Endothelial cell of umbilical vein (primary cell): ENCODE measurements around the gene NOX1. TPM values are rescaled to one million over a fixed set of nuclear protein-coding genes. Genes with fewer than 3 reads are reported as not detected.

Source experiments
- BruUV-seq: library from RNA; stranded (reverse); fragments of 400-500 nt; replicated peaks from 2 replicates; lab custom pipeline; 2021; lab: Mats Ljungman, UMichigan
- CTCF ChIA-PET: fragments of 300-600, 350-600 bp; sonication (Branson Sonifier 250); formaldehyde crosslinking; loops from one replicate; lab custom pipeline; 2021; ENCODE audit warnings: antibody characterized with exemption, inconsistent platforms; lab: Charles Lee
- POLR2A ChIA-PET: fragments of 300-600, 350-600 bp; sonication (Branson Sonifier 250); formaldehyde crosslinking; loops from one replicate; lab custom pipeline; 2021; ENCODE audit warnings: antibody characterized with exemption, inconsistent platforms; lab: Charles Lee
- DNase-seq: peaks from one replicate; pipeline ENCODE4 v3.0.0-alpha.2; 2011; ENCODE audit warnings: low read depth, low spot score
- FAIRE-seq: peaks from 2 replicates; lab custom pipeline; 2011; peaks lifted over from hg19 to GRCh38; lab: Jason Lieb, UNC
- H2AFZ ChIP-seq: 2 replicates; pipeline ENCODE4 v1.6.0; 2012; ENCODE audit warnings: low read depth, low read length, control low read depth, inconsistent platforms
- H3K27ac ChIP-seq: 2 replicates; pipeline ENCODE4 v1.5.1; 2011; ENCODE audit warnings: low read depth, mild to moderate bottlenecking, control low read depth, low read length, moderate library complexity; ENCODE audit not compliant: insufficient read depth
- H3K27me3 ChIP-seq, 2 experiments: 2 replicates each; pipeline versions ENCODE4 v1.6.0 to v1.6.1; 2011; ENCODE audit warnings: low read length in 2 of 2, mixed read lengths in 1 of 2; ENCODE audit not compliant: control insufficient read depth in 2 of 2, insufficient read depth in 2 of 2
- H3K36me3 ChIP-seq, 2 experiments: 2 replicates in 1 of 2; 3 replicates in 1 of 2; pipeline ENCODE4 v1.5.1; 2011; ENCODE audit warnings: low read length in 2 of 2, mild to moderate bottlenecking in 1 of 2, moderate library complexity in 1 of 2; ENCODE audit not compliant: control insufficient read depth in 2 of 2, insufficient read depth in 2 of 2; ENCODE audit errors: extremely low read depth in 1 of 2
- H3K4me1 ChIP-seq: 3 replicates; pipeline ENCODE4 v1.5.1; 2011; ENCODE audit warnings: mild to moderate bottlenecking, low read length; ENCODE audit not compliant: control insufficient read depth, insufficient read depth; ENCODE audit errors: extremely low read depth
- H3K4me2 ChIP-seq: 2 replicates; pipeline ENCODE4 v1.6.1; 2011; ENCODE audit warnings: low read length, control low read depth, mixed read lengths; ENCODE audit not compliant: insufficient read depth
- H3K4me3 ChIP-seq, 3 experiments: fragments of 200-600 bp in 1 of 3; sonication (generic), shearing (Covaris generic) in 1 of 3; replicated peaks in 1 of 3; 2 replicates each; pipeline ENCODE4 v1.5.1; 2011 to 2016; ENCODE audit warnings: control low read depth in 3 of 3, low read length in 3 of 3, mild to moderate bottlenecking in 2 of 3, inconsistent platforms in 1 of 3, low read depth in 1 of 3, moderate library complexity in 1 of 3; ENCODE audit not compliant: insufficient read depth in 1 of 3
- H3K79me2 ChIP-seq: 2 replicates; pipeline ENCODE4 v1.6.0; 2012; ENCODE audit warnings: low read length, inconsistent platforms; ENCODE audit not compliant: control insufficient read depth, insufficient read depth
- H3K9ac ChIP-seq: replicated peaks from 2 replicates; pipeline ENCODE3; 2011; ENCODE audit warnings: low read length, control low read depth; ENCODE audit not compliant: insufficient read depth; ENCODE audit errors: extremely low read depth
- H3K9me1 ChIP-seq: replicated peaks from 3 replicates; pipeline ENCODE4 v1.6.0; 2011; ENCODE audit warnings: mild to moderate bottlenecking, low read length; ENCODE audit not compliant: control insufficient read depth, insufficient read depth; ENCODE audit errors: extremely low read depth
- H3K9me3 ChIP-seq: replicated peaks from 2 replicates; pipeline ENCODE4 v1.5.1; 2012; ENCODE audit warnings: low read length, inconsistent platforms; ENCODE audit not compliant: control insufficient read depth, insufficient read depth
- H4K20me1 ChIP-seq: replicated peaks from 2 replicates; pipeline ENCODE3; 2011; ENCODE audit warnings: mild to moderate bottlenecking, low read length; ENCODE audit not compliant: control insufficient read depth, insufficient read depth; ENCODE audit errors: extremely low read depth
- EZH2 ChIP-seq: IDR thresholded peaks from 2 replicates; pipeline ENCODE4 v1.6.1; 2012; ENCODE audit warnings: borderline replicate concordance, low read depth, mild to moderate bottlenecking, moderate library complexity, low read length, inconsistent platforms; ENCODE audit not compliant: severe bottlenecking
- FOS ChIP-seq: IDR thresholded peaks from 2 replicates; pipeline ENCODE4 v1.6.1; 2011; ENCODE audit warnings: mild to moderate bottlenecking, low read length, moderate library complexity, borderline replicate concordance; ENCODE audit not compliant: insufficient read depth
- GATA2 ChIP-seq: IDR thresholded peaks from 2 replicates; pipeline ENCODE4 v1.7.0; 2011; ENCODE audit warnings: low read depth, mild to moderate bottlenecking, moderate library complexity, mixed read lengths, low read length; ENCODE audit not compliant: insufficient read length, insufficient read depth
- JUN ChIP-seq: IDR thresholded peaks from 2 replicates; pipeline ENCODE4 v1.6.1; 2011; ENCODE audit warnings: borderline replicate concordance, low read depth; ENCODE audit not compliant: insufficient read length, insufficient read depth
- MYC ChIP-seq: IDR thresholded peaks from one replicate; pipeline ENCODE4 v1.6.1; 2011; ENCODE audit warnings: mild to moderate bottlenecking, low read depth, low read length
- POLR2A ChIP-seq: IDR thresholded peaks from 2 replicates; pipeline ENCODE4 v1.6.1; 2012; ENCODE audit warnings: low read depth, mild to moderate bottlenecking, control low read depth, low read length
- POLR2AphosphoS5 ChIP-seq: IDR thresholded peaks from 2 replicates; pipeline ENCODE4 v1.6.1; 2012; ENCODE audit warnings: low read depth, mild to moderate bottlenecking, control low read depth, low read length, moderate library complexity; ENCODE audit not compliant: insufficient read depth
- dilution Hi-C: fragments of 300-500 bp; cut with MboI; formaldehyde crosslinking; loops from one replicate; pipeline ENCODE4 v1.15.0; 2019; ENCODE audit warnings: low sequenced_read_pairs; ENCODE audit not compliant: extremely low pct_ligation_motif_present
- intact Hi-C: fragments of 100-400 bp; cut with micrococcal nuclease; formaldehyde crosslinking; loops from one replicate; pipeline ENCODE4 v1.10.0; 2022
- polyA plus RNA-seq, 4 experiments: library from polyadenylated mRNA; depleted of rRNA in 3 of 4; stranded (reverse) in 3 of 4; unstranded in 1 of 4; fragments of >200 nt; gene quantifications; 2 replicates each; pipeline versions ENCODE4 v1.2.1 to v1.2.3, GENCODE V29; 2011 to 2012; ENCODE audit warnings: missing spikeins in 1 of 4
- total RNA-seq: library from RNA; stranded (reverse); gene quantifications from 2 replicates; pipeline ENCODE4 v1.2.3, GENCODE V29; 2021
- TF ChIP-seq, protein P1 (sequence below), 2 donors: IDR thresholded peaks; 1 replicate in 1 of 2; 2 replicates in 1 of 2; pipeline ENCODE4 v1.5.1; 2011; ENCODE audit warnings: low read length in 2 of 2, mild to moderate bottlenecking in 2 of 2, moderate library complexity in 2 of 2, control low read depth in 1 of 2, inconsistent platforms in 1 of 2, low read depth in 1 of 2; ENCODE audit not compliant: insufficient read depth in 1 of 2; ENCODE audit errors: extremely low read depth in 1 of 2
- TF ChIP-seq, protein P2 (sequence below): IDR thresholded peaks from 2 replicates; pipeline ENCODE4 v1.6.1; 2011; ENCODE audit not compliant: insufficient read depth, insufficient read length

Gene NOX1
- total and polyA plus RNA-seq, 2 donors (not counting 3 experiments of a cell fraction or from before 2014, with no cell fraction given): not detected

DNA sequence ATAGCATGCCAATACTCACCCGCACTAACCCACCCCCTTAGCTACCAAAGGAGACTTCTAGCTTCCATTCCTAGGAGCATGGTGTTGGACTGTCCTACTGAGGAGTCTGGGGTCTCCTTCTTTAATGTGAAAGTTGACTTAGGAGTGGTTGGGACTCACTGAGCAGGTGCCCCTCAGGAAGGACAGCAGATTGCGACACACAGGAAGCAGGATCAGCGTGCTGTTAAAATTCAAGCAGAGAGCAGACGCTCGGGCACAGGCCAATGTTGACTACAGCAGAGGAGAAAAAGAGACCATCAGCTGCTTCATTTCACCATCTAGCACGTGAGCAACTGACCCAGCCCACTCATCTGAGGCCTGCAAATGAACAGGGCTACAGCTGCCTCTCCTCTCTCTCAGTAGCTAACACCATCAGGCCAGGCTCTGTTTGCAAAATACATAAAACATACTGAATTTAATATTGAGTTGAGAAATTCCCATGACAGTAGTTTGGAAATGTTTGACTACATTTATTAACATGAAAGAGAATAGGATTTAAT lies 10.8 kb downstream of the NOX1 start:
- no peak overlapping the region for H3K4me3 ChIP-seq
- CTCF ChIA-PET: no interaction called here
- DNase-seq: no peak

More for the DNA sequence above, 10.8 kb downstream of the NOX1 start:
- Histone ChIP-seq H2AFZ (no peak overlapping the region), H3K9me3 (no peaks in the 10 kb centered on the region), H3K9me1 (no peaks in the 10 kb centered on the region), H3K4me2 (no peak overlapping the region), H3K9ac (no peak overlapping the region), H4K20me1 (no peaks in the 10 kb centered on the region), H3K79me2 (no peaks in the 10 kb centered on the region), H3K27ac (no peak overlapping the region), H3K36me3 (no peaks in the 10 kb centered on the region), H3K4me1 (peaks cover 14% of the 10 kb centered on the region), H3K27me3 (no peaks in the 10 kb centered on the region)
- no peak for FAIRE-seq
- intact Hi-C loops: no loop called here
- no peak for TF ChIP-seq POLR2AphosphoS5
- TF ChIP-seq JUN: no peak
- no peak for TF ChIP-seq EZH2
- no peak for TF ChIP-seq FOS
- TF ChIP-seq, protein P1, sequence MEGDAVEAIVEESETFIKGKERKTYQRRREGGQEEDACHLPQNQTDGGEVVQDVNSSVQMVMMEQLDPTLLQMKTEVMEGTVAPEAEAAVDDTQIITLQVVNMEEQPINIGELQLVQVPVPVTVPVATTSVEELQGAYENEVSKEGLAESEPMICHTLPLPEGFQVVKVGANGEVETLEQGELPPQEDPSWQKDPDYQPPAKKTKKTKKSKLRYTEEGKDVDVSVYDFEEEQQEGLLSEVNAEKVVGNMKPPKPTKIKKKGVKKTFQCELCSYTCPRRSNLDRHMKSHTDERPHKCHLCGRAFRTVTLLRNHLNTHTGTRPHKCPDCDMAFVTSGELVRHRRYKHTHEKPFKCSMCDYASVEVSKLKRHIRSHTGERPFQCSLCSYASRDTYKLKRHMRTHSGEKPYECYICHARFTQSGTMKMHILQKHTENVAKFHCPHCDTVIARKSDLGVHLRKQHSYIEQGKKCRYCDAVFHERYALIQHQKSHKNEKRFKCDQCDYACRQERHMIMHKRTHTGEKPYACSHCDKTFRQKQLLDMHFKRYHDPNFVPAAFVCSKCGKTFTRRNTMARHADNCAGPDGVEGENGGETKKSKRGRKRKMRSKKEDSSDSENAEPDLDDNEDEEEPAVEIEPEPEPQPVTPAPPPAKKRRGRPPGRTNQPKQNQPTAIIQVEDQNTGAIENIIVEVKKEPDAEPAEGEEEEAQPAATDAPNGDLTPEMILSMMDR (IDR thresholded peaks at IDR 0.05; ENCODE audit: extremely low read depth in 1 of 2, insufficient read depth in 1 of 2, low read depth in 1 of 2, low read length in 2 of 2): no peak
- TF ChIP-seq MYC: no peak
- no peak for TF ChIP-seq GATA2
- no peak for TF ChIP-seq POLR2A
- TF ChIP-seq, protein P2, sequence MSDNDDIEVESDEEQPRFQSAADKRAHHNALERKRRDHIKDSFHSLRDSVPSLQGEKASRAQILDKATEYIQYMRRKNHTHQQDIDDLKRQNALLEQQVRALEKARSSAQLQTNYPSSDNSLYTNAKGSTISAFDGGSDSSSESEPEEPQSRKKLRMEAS: no peak
- dilution Hi-C loops: no loop called here
- POLR2A ChIA-PET: interaction anchor here (0.5 kb wide), 1 partner anchor 219 kb away, joined by 3 read pairs; no protein-coding TSS in a partner anchor
- no TSS peak for BruUV-seq
